ENCODE results near the gene DCDC2C. TPM values are rescaled to one million over a fixed set of nuclear protein-coding genes. Genes with fewer than 3 reads are reported as not detected.

The DCDC2C gene
- total RNA-seq, 1 experiment from 2014 or later = not detected

DNA sequence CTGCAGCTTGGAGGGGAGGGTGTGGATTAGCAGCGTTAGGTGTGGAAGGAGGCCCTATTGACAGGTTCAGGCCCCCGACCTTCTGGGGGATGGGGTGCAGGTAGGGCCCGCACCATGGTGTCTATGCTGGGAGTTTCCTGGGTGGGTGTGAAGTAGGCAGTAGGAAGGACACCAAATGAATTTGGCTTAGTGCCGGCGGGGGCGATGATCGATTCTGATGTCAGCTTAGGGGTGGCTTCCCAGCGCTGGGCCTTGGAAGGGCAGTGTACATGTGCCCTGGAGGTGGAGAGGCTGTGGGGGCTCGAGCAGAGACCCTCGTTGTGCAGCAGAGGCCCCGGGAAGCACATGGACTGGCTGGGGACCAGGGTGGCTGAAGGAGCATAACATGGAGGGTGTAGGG is 21.6 kb downstream of the DCDC2C start:
- no peak for DNase-seq (ENCODE audit: unreplicated experiment)
- TF ChIP-seq, protein P1, sequence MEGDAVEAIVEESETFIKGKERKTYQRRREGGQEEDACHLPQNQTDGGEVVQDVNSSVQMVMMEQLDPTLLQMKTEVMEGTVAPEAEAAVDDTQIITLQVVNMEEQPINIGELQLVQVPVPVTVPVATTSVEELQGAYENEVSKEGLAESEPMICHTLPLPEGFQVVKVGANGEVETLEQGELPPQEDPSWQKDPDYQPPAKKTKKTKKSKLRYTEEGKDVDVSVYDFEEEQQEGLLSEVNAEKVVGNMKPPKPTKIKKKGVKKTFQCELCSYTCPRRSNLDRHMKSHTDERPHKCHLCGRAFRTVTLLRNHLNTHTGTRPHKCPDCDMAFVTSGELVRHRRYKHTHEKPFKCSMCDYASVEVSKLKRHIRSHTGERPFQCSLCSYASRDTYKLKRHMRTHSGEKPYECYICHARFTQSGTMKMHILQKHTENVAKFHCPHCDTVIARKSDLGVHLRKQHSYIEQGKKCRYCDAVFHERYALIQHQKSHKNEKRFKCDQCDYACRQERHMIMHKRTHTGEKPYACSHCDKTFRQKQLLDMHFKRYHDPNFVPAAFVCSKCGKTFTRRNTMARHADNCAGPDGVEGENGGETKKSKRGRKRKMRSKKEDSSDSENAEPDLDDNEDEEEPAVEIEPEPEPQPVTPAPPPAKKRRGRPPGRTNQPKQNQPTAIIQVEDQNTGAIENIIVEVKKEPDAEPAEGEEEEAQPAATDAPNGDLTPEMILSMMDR (IDR thresholded peaks at IDR 0.05; ENCODE audit: unreplicated experiment) = no peak
- Mint-ChIP-seq H3K27me3 (ENCODE audit: insufficient read depth, unreplicated experiment) (peaks cover 52% of the 10 kb centered on the region), H3K9me3 (ENCODE audit: unreplicated experiment) (peaks cover 28% of the 10 kb centered on the region), H3K4me3 (ENCODE audit: unreplicated experiment) (no peak overlapping the region), H3K36me3 (ENCODE audit: insufficient read depth, unreplicated experiment) (no peaks in the 10 kb centered on the region), H3K27ac (ENCODE audit: low read depth, unreplicated experiment) (no peak overlapping the region), H3K4me1 (ENCODE audit: insufficient read depth, unreplicated experiment) (peaks cover 5% of the 10 kb centered on the region)
- BruUV-seq (replicated peaks) = no TSS peak
- intact Hi-C loops (cut with micrococcal nuclease) = no loop called here
- ChIA-PET CTCF (interaction anchor here (1.0 to 1.5 kb wide), 2 partner anchors 13 to 55 kb away, joined by 3 to 6 read pairs; no protein-coding TSS in a partner anchor), POLR2A (no interaction called here)

DNA sequence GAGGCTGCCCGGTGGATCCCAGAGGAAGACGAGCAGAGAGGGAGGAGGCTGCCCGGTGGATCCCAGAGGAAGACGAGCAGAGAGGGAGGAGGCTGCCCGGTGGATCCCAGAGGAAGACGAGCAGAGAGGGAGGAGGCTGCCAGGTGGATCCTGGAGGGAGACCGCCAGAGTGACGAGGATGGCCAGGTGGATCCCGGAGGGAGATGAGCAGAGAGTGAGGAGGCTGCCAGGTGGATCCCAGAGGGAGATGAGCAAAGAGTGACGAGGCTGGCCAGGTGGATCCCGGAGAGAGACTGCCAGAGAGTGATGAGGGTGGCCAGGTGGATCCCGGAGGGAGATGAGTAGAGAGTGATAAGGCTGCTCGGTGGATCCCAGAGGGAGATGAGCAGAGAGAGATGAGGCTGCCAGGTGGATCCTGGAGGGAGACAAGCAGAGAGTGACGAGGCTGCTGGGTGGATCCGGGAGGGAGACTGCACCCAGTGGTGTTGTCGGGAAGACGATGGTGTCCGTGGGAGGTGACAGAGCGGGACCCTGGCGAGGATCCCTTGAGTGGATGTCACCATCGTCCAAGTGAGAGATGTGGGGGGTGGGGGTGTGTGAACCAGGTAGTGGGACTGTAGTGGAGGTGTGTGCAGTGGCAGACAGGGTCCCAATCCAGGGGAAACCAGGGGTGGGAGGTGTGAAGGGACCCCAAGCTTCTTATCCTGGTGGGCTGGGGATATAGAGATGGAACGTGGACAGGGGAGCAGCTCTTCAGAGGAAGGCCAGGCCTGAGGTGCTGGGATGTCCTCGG is 22.3 kb downstream of the DCDC2C start:
- DNase-seq (ENCODE audit: unreplicated experiment) = no peak
- CTCF ChIA-PET = interaction anchor here (1.0 to 6.2 kb wide), 3 partner anchors 12 to 82 kb away, joined by 3 to 50 read pairs (median 24); no protein-coding TSS in a partner anchor
- BruUV-seq (replicated peaks) = no TSS peak
- Mint-ChIP-seq H3K9me3 (ENCODE audit: unreplicated experiment) (peaks cover 22% of the 10 kb centered on the region), H3K36me3 (ENCODE audit: insufficient read depth, unreplicated experiment) (no peaks in the 10 kb centered on the region), H3K27me3 (ENCODE audit: insufficient read depth, unreplicated experiment) (peaks cover 52% of the 10 kb centered on the region), H3K4me3 (ENCODE audit: unreplicated experiment) (no peak overlapping the region), H3K4me1 (ENCODE audit: insufficient read depth, unreplicated experiment) (peaks cover 5% of the 10 kb centered on the region), H3K27ac (ENCODE audit: low read depth, unreplicated experiment) (peak overlapping the region; percentile 46)
- POLR2A ChIA-PET = no interaction called here
- intact Hi-C loops (cut with micrococcal nuclease) = no loop called here
- TF ChIP-seq, protein P1 (IDR thresholded peaks at IDR 0.05; ENCODE audit: unreplicated experiment) = no peak

DNA sequence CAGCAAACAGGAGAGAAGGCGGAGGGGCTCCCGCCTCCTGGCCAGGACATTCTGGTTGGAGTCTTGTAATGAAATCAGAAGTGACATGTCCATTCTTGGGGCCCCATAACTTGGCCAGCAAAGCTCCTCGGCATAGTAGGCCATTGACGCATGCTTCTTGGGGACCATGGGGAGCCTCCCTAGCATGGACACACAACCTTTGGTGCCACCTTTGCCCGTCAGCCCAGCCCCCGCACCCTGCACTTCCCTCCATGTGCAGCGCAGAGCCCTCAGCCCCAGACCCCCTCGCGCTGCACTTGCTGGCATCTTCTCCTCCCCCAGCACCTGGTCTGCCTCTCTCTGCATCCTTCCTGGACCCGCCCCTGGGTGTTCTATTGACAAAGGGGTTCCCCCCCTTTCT is 23.1 kb downstream of the DCDC2C start:
- Mint-ChIP-seq H3K4me1 (ENCODE audit: insufficient read depth, unreplicated experiment) (peaks cover 7% of the 10 kb centered on the region), H3K4me3 (ENCODE audit: unreplicated experiment) (no peak overlapping the region), H3K9me3 (ENCODE audit: unreplicated experiment) (peaks cover 13% of the 10 kb centered on the region), H3K36me3 (ENCODE audit: insufficient read depth, unreplicated experiment) (no peaks in the 10 kb centered on the region), H3K27me3 (ENCODE audit: insufficient read depth, unreplicated experiment) (peaks cover 52% of the 10 kb centered on the region), H3K27ac (ENCODE audit: low read depth, unreplicated experiment) (no peak overlapping the region)
- CTCF ChIA-PET = interaction anchor here (0.6 to 6.2 kb wide), 8 partner anchors 13 to 328 kb away, joined by 3 to 50 read pairs (median 4); no protein-coding TSS in a partner anchor
- POLR2A ChIA-PET = no interaction called here
- TF ChIP-seq, protein P1 (IDR thresholded peaks at IDR 0.05; ENCODE audit: unreplicated experiment) = no peak
- BruUV-seq (replicated peaks) = no TSS peak
- intact Hi-C loops (cut with micrococcal nuclease) = no loop called here
- DNase-seq (ENCODE audit: unreplicated experiment) = no peak

DNA sequence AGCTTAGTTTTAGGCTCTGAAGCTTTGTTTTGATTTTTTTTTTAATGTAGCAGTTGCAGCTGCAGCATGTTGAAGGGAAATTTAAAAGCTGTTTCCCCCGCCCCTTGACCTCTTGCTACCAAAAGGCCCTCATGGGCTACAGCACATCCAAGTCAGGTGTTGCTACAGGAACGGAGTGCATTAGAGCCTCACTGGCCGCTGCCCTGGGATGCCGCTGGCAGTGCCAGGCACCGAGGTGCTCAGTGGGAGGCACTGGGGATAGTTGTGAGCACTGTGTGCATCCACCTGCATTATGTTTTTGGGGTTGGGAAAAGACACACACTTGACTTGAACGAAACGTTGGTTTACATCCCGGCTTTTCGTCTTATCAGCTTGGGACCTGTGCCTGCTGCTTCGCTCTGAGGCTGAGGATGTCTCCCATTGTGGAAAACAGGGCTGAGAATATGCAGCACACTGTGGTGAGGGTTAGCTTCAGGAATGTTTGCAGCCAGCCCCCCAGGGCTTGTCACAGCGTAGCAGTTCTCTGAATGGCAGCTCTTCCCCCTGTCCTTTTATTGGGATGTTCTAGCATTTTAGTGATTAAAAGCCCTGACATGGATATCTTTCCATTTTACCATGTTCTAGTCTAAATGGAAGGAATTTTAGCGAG is 24.1 kb downstream of the DCDC2C start:
- BruUV-seq (replicated peaks) = no TSS peak
- no peak overlapping the region for H3K27ac Mint-ChIP-seq (ENCODE audit: low read depth, unreplicated experiment)
- intact Hi-C loops (cut with micrococcal nuclease) = loop anchor here (1.0 to 2.0 kb wide), 3 partner anchors 99 to 1036 kb away; no protein-coding TSS in a partner anchor
- H3K9me3 Mint-ChIP-seq (ENCODE audit: unreplicated experiment) = peaks cover 7% of the 10 kb centered on the region
- no peaks in the 10 kb centered on the region for H3K36me3 Mint-ChIP-seq (ENCODE audit: insufficient read depth, unreplicated experiment)
- CTCF ChIA-PET = interaction anchor here (0.6 to 6.2 kb wide), 42 partner anchors 8 to 1265 kb away, joined by 3 to 59 read pairs (median 5); no protein-coding TSS in a partner anchor
- no peak overlapping the region for H3K4me3 Mint-ChIP-seq (ENCODE audit: unreplicated experiment)
- DNase-seq (ENCODE audit: unreplicated experiment) = no peak
- TF ChIP-seq, protein P1 (IDR thresholded peaks at IDR 0.05; ENCODE audit: unreplicated experiment) = no peak
- H3K27me3 Mint-ChIP-seq (ENCODE audit: insufficient read depth, unreplicated experiment) = peaks cover 51% of the 10 kb centered on the region
- peaks cover 12% of the 10 kb centered on the region for H3K4me1 Mint-ChIP-seq (ENCODE audit: insufficient read depth, unreplicated experiment)
- POLR2A ChIA-PET = interaction anchor here (0.6 to 1.0 kb wide), 6 partner anchors 9 to 1074 kb away, joined by 3 to 6 read pairs (median 4); no protein-coding TSS in a partner anchor

Measured in MCF 10A (cell line).